Kidney (tissue), 14 donors: Measurements from ENCODE around the gene DST. TPM values are rescaled to one million over a fixed set of nuclear protein-coding genes. Genes with fewer than 3 reads are reported as not detected.

Source experiments
- DNase-seq, 5 donors: peaks; one replicate each; pipeline ENCODE4 v3.0.0-alpha.2; 2013 to 2020
- FAIRE-seq: peaks from 2 replicates; lab custom pipeline; 2012; peaks lifted over from hg19 to GRCh38; lab: Jason Lieb, UNC
- H3K27ac ChIP-seq, 2 donors: one replicate each; pipeline ENCODE4 v1.7.0; 2013; ENCODE audit warnings: low read depth in 2 of 2, low read length in 2 of 2, inconsistent platforms in 1 of 2
- H3K27me3 ChIP-seq: one replicate; pipeline ENCODE4 v1.7.1; 2013; ENCODE audit warnings: low read length, inconsistent platforms; ENCODE audit not compliant: control insufficient read depth, insufficient read depth
- H3K36me3 ChIP-seq, 3 donors: one replicate each; pipeline versions ENCODE4 v1.7.0 to v1.7.1; 2013; ENCODE audit warnings: low read length in 3 of 3, control low read depth in 1 of 3, inconsistent platforms in 1 of 3; ENCODE audit not compliant: insufficient read depth in 3 of 3, control insufficient read depth in 2 of 3
- H3K4me1 ChIP-seq, 3 donors: one replicate each; pipeline versions ENCODE4 v1.7.0 to v1.7.1; 2013; ENCODE audit warnings: low read length in 3 of 3, inconsistent platforms in 1 of 3, low read depth in 1 of 3; ENCODE audit not compliant: control insufficient read depth in 2 of 3, insufficient read depth in 2 of 3
- H3K4me3 ChIP-seq, 3 donors: one replicate each; pipeline versions ENCODE4 v1.7.0 to v1.8.1; 2013; ENCODE audit warnings: low read length in 3 of 3, control low read depth in 1 of 3, inconsistent platforms in 1 of 3
- H3K9ac ChIP-seq, 3 donors: one replicate each; pipeline versions ENCODE4 v1.7.0 to v1.7.1; 2013; ENCODE audit warnings: low read length in 3 of 3, control low read depth in 1 of 3, inconsistent platforms in 1 of 3
- H3K9me3 ChIP-seq, 3 donors: one replicate each; pipeline versions ENCODE4 v1.7.0 to v1.7.1; 2013; ENCODE audit warnings: low read length in 3 of 3, control low read depth in 1 of 3, inconsistent platforms in 1 of 3; ENCODE audit not compliant: control insufficient read depth in 2 of 3, insufficient read depth in 1 of 3
- CTCF ChIP-seq: IDR thresholded peaks from 3 replicates; pipeline ENCODE4 v1.5.1; 2012; ENCODE audit warnings: mild to moderate bottlenecking, moderate library complexity, borderline replicate concordance; ENCODE audit not compliant: insufficient read depth; ENCODE audit errors: extremely low read depth
- intact Hi-C: fragments of 100-400 bp; cut with DNase I; formaldehyde crosslinking; loops from one replicate; pipeline ENCODE4 v1.11.1; 2022
- polyA plus RNA-seq: library from polyadenylated mRNA; stranded (reverse); fragments of 350-450 nt; fragmentation: Illumina TruSeq; extraction: RNeasy Lipid Tissue Mini Kit (QIAGEN cat#74804); gene quantifications from one replicate; pipeline ENCODE4 v1.2.3, GENCODE V29; 2014; ENCODE audit warnings: low read depth, low replicate concordance; ENCODE audit not compliant: insufficient read depth
- total RNA-seq: library from RNA; stranded (reverse); fragmentation: NEBNext Ultra II Directional; extraction: Animal tissue kit (Norgen Biotek cat#: 25700); gene quantifications from one replicate; pipeline ENCODE4 v1.2.1, GENCODE V29; 2021
- donor health status: control.
- donor health status: control.
- donor health status: control.
- donor health status: control.
- donor health status: control.
- donor health status: DM: yes; HTN: yes; CAD: no.
- donor health status: Normal renal cell carcinoma (clear cell type).

Gene DST
- total and polyA plus RNA-seq, 2 donors from 2014 or later: 68.2 to 259 TPM

DNA sequence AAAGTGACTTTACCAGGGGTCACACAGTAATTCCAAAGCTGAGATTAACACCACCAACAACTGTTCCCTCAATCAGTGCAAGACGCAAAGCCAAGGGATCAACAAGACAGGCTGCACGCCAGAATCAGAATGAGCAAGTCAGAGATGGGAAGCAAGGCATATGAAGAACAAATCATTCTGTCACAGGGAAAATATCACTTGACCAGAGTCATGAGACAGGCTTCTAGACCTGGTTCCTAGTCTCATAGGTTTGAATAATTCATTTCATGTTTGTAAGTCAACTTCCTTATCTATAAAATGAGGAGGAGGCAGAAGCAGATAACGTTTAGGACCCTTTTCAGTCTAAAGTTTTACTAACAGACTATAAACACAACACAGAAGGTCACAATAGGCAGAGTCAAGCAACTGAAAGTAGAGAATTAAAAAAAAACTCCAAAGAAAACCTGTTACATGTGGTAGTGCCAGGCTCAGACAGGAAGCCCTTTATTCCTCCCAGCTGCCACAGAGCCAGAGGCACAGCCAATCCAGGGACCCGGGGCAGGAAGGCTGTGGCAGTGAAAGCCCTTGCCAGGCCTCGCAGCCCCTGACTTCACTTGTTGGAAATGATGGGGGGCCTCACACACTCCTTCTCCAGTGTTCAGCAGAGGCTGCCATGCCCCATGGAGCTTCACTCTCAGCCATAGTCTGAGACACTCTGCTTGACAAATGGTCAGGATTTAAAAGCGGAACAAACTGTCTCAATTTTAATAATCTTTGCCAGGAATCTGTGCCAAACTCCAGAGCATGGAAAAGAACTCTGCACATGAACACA, 29.2 kb upstream of the DST start:
- no peak for TF ChIP-seq CTCF
- no peaks in the 10 kb centered on the region for H3K9me3 ChIP-seq
- no peaks in the 10 kb centered on the region for H3K27me3 ChIP-seq
- FAIRE-seq (no peak), DNase-seq (no peak)
- no peak overlapping the region for H3K9ac ChIP-seq
- H3K4me3 ChIP-seq: no peak overlapping the region
- H3K27ac ChIP-seq: no peak overlapping the region
- intact Hi-C loops: no loop called here
- no peaks in the 10 kb centered on the region for H3K36me3 ChIP-seq
- H3K4me1 ChIP-seq: peaks cover 3 to 10% (median 6%) of the 10 kb centered on the region in 3 donors

DNA sequence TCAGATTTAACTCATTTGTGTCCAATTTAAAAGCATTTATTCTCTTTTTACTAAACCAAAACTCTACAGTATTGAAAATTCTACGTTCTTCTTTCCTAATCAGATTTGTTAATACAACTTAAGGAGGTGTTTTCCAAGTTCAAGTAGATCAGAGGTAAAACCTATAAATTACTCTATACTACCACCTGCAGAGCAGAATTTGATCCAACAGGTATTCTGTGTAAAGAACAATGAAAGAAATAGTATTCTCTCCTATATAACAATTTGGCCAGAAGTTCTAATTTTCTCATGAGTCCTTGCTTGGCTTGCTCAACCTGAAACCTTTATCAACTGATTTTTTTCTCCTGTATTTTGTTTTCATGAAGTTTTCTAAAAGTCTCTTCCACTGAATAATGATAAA, 28.5 kb upstream of the DST start:
- intact Hi-C loops: no loop called here
- DNase-seq (no peak), FAIRE-seq (no peak)
- Histone ChIP-seq H3K36me3 (no peaks in the 10 kb centered on the region), H3K9me3 (no peaks in the 10 kb centered on the region), H3K27ac (no peak overlapping the region), H3K9ac (no peak overlapping the region), H3K4me3 (no peak overlapping the region), H3K27me3 (no peaks in the 10 kb centered on the region), H3K4me1 (peaks cover 3 to 10% (median 6%) of the 10 kb centered on the region in 3 donors)
- no peak for TF ChIP-seq CTCF

GRCh38 chr6:56669041-56669440, 26.4 kb upstream of the DST start:
- peaks cover 3 to 10% (median 6%) of the 10 kb centered on the region in 3 donors for H3K4me1 ChIP-seq
- DNase-seq: no peak
- no peaks in the 10 kb centered on the region for H3K9me3 ChIP-seq
- H3K4me3 ChIP-seq: no peak overlapping the region
- H3K9ac ChIP-seq: no peak overlapping the region
- intact Hi-C loops: no loop called here
- no peak for FAIRE-seq
- no peaks in the 10 kb centered on the region for H3K27me3 ChIP-seq
- H3K36me3 ChIP-seq: no peaks in the 10 kb centered on the region
- no peak overlapping the region for H3K27ac ChIP-seq
- no peak for TF ChIP-seq CTCF
